NCI-H1105 (cell line): Measurements from ENCODE around the gene ARMC9.
"Not testable (repeated sequence)": the region's sequence is repeated elsewhere in the genome, so short reads cannot be mapped to it uniquely, and the experiment has no call there.

ENCODE experiments used
- DNase-seq: peaks from one replicate; lab custom pipeline; 2025; lab: John Stamatoyannopoulos, UW

The ARMC9 gene

GRCh38 chr2:231183851-231184250, 14.6 kb upstream of the ARMC9 start:
- no peak for DNase-seq

DNA sequence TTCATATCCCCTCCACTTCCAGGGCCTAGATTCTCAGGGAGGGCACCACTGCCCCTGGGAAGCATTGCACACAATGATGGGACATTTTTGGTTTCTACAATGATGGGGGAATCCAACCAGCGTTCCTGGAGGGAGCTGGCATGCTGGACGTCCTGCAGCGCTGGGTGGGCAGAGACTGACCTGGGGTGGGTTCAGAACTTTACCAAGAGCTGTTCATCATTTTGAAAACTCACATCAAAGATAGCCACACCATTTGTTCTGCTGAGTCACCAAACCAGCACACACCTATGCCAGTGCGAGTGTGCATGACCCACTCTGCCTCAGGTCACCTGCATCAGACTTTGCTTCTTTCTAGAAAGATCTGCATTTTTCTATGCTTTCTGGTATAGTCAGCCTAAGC, 14.1 kb upstream of the ARMC9 start:
- DNase-seq, result no peak

DNA sequence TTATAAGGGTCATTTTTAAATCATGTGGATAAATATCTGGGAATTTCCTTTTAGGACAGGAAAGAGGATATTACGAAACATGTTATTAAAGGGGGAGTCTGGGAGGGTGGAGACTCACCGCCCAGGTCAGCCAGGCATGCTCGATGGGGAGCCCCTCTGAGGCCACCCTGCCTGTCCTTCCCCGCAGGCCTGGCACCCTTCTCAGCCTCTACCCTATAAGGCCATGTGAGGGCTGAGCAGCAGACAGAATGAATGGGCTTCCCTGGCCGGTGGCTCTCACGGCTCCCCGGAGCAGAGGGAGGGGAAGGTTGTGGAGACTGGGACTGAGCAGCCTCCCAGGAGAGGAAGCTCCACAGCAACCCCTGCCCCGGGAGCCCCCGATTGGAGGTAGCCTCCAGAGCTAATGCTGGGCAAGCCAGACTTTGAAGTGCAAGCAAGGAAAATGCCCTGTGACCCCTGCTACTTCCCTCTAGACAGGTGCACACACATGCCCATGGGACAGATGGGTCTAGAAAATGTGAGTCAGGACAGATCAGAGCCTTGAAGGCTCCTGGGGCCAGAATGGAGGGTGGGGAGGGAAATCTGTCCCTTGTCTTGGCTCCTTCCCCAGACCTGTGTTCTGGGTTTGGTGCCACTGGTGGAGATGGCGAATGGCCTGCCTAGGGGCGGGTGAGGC, 13.2 kb upstream of the ARMC9 start:
- no peak for DNase-seq

- no peak for DNase-seq
Observed at GRCh38 chr2:231185886-231186285, 12.5 kb upstream of the ARMC9 start.

DNA sequence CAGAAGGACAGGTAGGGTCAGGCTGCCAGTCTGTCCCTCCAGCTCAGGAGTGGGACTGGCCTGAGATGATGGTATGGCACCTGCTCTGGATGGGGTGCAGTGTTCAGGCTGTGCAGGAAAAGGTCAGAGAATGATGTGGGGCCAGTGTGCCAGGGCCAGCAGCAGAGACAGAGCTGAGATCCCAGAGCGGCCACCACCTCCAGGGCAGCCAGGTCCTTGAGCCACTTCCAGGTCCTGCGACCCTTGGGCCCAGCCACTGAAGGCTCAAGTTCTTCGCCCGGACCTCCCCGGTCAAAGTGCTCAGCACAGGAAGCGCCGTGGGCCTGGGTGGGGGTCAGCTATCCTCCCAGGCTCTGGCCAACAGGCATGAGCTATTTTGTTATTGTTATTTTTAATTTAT, 12.1 kb upstream of the ARMC9 start:
- no peak for DNase-seq

DNA sequence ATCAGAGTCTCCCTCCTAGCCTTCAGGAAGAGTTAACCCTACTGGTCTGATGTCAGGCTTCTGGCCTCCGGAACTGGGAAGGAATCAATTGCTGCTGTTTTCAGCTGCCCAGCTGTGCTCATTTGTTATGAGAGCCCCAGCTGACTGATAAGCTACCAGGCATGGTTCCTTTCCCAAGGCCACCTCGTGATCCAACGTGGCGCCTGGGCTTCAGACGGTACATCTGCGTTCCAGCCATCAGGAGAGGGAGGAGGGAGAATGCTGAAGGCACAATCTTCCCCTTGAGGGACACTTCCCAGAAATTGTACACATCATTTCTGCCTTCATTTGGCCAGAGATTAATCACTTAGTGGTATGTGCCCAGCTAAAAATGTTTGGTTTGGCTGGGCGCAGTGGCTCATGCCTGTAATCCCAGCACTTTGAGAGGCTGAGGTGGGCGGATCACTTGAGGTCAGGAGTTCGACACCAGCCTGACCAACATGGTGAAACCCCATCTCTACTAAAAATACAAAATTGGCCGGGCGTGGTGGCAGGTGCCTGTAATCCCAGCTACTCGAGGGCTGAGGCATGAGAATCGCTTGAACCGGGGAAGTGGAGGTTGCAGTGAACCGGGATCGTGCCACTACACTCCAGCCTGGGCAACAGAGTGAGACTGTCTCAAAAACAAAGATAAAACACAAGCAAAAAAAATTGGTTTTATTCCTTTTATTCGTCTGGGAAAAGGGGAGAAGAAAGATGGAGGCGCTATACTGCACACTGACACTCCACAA, 10.5 kb upstream of the ARMC9 start:
- no peak for DNase-seq

- no peak for DNase-seq
Observed at GRCh38 chr2:231188506-231189170, 9.8 kb upstream of the ARMC9 start.

DNA sequence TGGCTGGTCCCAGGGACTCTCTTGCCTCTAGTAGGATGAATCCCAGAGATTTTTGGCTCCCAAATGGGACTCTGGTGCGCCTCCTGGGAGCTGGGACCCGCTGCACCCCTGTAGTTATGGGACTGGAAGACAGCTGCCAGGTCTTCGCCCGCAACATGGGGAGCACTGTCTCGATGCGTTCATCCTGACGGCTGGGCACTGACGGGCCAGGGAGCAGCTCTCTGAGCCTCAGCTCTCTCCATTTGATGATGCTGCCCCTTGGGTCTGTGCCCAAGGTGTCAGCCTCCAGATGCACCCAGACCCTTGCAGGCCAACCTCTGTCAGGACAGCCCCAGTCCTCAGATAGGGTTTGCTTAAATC, 9.3 kb upstream of the ARMC9 start:
- DNase-seq, result no peak

- DNase-seq, result no peak
Observed at GRCh38 chr2:231189571-231190495, 8.6 kb upstream of the ARMC9 start.

- no peak for DNase-seq
Observed at GRCh38 chr2:231190531-231191197, 7.8 kb upstream of the ARMC9 start.

GRCh38 chr2:231191896-231192872, 6.2 kb upstream of the ARMC9 start:
- DNase-seq, result no peak

- DNase-seq, result no peak
Observed at GRCh38 chr2:231193216-231193615, 5.2 kb upstream of the ARMC9 start.

GRCh38 chr2:231196592-231196991, 1.8 kb upstream of the ARMC9 start:
- no peak for DNase-seq

DNA sequence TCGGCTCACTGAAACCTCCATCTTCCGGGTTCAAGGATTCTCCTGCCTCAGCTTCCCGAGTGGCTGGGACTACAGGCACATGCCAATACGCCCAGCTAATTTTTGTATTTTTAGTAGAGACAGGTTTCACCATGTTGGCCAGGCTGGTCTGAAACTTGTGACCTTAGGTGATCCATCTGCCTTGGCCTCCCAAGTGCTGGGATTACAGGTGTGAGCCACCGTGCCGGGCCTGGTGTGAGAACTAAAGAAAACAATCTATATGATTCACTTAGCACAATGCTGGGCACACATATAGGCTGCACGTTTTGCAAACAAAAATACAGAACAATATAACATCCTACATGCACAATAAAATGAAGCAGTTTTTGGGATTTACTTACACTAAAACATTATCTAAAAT, 1.2 kb upstream of the ARMC9 start:
- DNase-seq, result not testable (repeated sequence)

GRCh38 chr2:231197706-231198290, 633 bp upstream of the ARMC9 start:
- DNase-seq, result no peak

DNA sequence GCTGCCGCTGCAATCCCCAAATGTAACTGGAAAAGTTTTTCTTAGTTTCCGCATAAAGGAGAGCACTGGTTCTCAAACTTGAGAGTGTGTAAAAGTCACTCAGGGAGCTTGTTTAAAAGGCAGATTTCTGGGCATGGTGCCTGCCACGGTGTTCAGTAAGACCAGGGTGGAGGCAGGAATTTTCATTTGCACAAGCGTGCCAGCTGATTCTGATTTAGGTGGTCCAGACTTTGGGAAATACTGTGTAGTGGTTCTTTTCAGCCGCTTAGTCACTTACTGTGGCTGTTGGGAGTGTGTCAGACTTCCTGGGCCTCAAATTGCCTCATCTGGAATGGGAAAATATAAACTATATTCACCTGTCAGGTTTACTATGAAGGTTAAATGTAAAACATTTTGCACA, 788 bp downstream of the ARMC9 start:
- DNase-seq, result no peak

- DNase-seq, result no peak
Observed at GRCh38 chr2:231200805-231201474, 2.5 kb downstream of the ARMC9 start.

DNA sequence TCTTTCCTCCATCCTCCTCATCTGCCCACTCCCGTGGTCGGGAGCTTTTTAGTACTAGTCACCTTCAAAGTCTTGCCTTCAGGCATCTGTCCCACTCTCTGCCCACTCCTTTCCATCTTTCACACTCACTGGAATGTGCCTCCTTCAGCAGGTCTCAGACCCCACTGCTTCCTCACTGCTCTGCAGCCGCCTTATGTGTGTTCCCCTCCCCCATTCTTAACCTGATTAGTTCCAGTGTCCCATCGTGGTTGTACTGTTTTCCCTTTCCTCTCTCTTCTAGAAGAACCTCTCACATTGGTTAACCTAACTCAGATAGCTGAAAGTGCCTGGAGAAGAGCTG, 3.0 kb downstream of the ARMC9 start:
- DNase-seq, result no peak

DNA sequence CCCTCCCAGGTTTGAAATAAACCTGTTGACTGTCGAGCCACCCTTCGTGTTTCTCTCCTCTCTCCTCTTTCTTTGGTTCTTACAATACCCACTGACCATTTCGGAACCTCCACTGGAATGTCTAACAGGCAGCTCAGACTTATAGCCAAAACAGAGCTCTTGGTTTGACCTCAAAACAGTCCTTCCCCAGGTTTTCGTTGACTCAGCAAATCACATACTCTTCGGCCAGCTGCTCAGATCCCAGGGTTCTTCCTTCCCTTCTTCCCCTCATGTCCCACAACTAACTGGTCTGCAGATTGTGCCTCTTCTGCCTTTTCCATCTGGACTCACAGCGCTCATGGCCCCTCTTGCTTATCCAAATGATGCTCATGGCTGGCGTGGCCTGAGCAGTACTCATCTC, 4.7 kb downstream of the ARMC9 start:
- DNase-seq, result no peak

- no peak for DNase-seq
Observed at GRCh38 chr2:231204146-231204545, 5.7 kb downstream of the ARMC9 start.
